ENCODE data around the gene FAM184A. TPM values are rescaled to one million over a fixed set of nuclear protein-coding genes. Genes with fewer than 3 reads are reported as not detected.
A peak's percentile ranks its signal among the peaks of the same experiment; 100 is the strongest.

FAM184A gene
- total and polyA plus RNA-seq, 9 of the 15 experiments (the other 6 are each of a cell fraction or from before 2014, with no cell fraction given): 6.4 to 18.7 (median 13.1) TPM

DNA sequence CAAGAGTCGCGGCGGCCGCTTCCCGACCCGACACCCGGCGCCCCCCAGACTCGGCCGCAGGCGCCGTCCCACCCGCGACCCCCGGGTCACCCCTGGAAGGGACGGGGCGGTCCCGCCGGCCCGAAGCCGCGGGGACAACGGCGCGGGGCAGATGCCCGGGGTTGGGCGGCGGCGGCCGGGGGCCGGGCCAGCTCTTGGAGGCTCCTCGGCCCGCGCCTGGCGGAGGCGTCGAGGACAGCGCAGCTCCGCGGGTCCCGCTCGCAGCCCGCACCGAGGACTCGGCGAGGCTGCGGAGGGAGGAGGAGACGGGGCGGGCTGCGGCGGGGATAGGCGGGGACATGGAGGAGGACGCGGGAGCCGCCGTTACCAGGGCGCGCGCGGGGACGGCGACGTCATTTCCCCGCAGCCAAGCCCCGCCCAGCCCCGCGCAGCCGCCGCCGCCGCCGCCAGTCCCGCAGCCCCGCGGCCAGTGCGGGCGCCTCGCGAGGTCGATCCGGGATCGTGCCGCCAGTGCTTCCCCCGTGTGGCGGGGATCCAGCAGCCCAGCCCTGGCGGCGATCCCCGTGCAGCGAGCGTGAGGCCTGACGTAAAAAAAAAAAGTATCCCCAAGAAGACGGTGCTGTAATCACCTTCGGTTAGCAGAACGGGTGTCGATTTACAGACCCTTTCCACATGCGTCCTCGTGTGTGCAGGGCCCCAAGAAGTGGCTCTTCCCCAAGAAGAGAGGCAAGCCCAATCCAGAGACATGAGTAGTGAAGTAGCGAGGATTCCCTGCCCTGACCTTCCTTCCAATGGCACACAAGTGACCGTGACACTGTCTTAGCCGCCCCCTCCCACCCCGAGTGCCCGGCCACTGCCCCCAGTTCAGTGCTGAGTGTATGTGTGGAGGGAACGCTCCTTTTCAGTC, at the start of gene FAM184A (continued):
- TF ChIP-seq, protein P1, sequence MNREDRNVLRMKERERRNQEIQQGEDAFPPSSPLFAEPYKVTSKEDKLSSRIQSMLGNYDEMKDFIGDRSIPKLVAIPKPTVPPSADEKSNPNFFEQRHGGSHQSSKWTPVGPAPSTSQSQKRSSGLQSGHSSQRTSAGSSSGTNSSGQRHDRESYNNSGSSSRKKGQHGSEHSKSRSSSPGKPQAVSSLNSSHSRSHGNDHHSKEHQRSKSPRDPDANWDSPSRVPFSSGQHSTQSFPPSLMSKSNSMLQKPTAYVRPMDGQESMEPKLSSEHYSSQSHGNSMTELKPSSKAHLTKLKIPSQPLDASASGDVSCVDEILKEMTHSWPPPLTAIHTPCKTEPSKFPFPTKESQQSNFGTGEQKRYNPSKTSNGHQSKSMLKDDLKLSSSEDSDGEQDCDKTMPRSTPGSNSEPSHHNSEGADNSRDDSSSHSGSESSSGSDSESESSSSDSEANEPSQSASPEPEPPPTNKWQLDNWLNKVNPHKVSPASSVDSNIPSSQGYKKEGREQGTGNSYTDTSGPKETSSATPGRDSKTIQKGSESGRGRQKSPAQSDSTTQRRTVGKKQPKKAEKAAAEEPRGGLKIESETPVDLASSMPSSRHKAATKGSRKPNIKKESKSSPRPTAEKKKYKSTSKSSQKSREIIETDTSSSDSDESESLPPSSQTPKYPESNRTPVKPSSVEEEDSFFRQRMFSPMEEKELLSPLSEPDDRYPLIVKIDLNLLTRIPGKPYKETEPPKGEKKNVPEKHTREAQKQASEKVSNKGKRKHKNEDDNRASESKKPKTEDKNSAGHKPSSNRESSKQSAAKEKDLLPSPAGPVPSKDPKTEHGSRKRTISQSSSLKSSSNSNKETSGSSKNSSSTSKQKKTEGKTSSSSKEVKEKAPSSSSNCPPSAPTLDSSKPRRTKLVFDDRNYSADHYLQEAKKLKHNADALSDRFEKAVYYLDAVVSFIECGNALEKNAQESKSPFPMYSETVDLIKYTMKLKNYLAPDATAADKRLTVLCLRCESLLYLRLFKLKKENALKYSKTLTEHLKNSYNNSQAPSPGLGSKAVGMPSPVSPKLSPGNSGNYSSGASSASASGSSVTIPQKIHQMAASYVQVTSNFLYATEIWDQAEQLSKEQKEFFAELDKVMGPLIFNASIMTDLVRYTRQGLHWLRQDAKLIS (CRISPR knock-in tag; IDR thresholded peaks at IDR 0.05): peak; percentile 73; the same call in 1 of the 2 replicates
- TF ChIP-seq RNF2 (IDR thresholded peaks at IDR 0.05): 0 out of 2 replicates have a peak, but pooled peaks have one; percentile 53
- TF ChIP-seq ZNF830 (CRISPR knock-in tag; IDR thresholded peaks at IDR 0.05): no peak
- TF ChIP-seq ZKSCAN3 (CRISPR knock-in tag; IDR thresholded peaks at IDR 0.05): no peak
- TF ChIP-seq, protein P2, sequence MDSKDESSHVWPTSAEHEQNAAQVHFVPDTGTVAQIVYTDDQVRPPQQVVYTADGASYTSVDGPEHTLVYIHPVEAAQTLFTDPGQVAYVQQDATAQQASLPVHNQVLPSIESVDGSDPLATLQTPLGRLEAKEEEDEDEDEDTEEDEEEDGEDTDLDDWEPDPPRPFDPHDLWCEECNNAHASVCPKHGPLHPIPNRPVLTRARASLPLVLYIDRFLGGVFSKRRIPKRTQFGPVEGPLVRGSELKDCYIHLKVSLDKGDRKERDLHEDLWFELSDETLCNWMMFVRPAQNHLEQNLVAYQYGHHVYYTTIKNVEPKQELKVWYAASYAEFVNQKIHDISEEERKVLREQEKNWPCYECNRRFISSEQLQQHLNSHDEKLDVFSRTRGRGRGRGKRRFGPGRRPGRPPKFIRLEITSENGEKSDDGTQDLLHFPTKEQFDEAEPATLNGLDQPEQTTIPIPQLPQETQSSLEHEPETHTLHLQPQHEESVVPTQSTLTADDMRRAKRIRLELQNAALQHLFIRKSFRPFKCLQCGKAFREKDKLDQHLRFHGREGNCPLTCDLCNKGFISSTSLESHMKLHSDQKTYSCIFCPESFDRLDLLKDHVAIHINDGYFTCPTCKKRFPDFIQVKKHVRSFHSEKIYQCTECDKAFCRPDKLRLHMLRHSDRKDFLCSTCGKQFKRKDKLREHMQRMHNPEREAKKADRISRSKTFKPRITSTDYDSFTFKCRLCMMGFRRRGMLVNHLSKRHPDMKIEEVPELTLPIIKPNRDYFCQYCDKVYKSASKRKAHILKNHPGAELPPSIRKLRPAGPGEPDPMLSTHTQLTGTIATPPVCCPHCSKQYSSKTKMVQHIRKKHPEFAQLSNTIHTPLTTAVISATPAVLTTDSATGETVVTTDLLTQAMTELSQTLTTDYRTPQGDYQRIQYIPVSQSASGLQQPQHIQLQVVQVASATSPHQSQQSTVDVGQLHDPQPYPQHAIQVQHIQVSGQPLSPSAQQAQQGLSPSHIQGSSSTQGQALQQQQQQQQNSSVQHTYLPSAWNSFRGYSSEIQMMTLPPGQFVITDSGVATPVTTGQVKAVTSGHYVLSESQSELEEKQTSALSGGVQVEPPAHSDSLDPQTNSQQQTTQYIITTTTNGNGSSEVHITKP (IDR thresholded peaks at IDR 0.05; ENCODE audit: partially characterized antibody): no peak

Data from K562 (cell line).